Osteoblast (primary cell): ENCODE measurements around the gene RFX2. TPM values are rescaled to one million over a fixed set of nuclear protein-coding genes. Genes with fewer than 3 reads are reported as not detected.

Source experiments
- DNase-seq: peaks from one replicate; pipeline ENCODE4 v3.0.0; 2011; ENCODE audit warnings: low spot score, mixed read lengths; ENCODE audit not compliant: insufficient read length; ENCODE audit errors: missing footprints
- H2AFZ ChIP-seq: 2 replicates; pipeline ENCODE4 v1.6.0; 2011; ENCODE audit warnings: mild to moderate bottlenecking, low read length
- H3K27ac ChIP-seq: 2 replicates; pipeline ENCODE4 v1.5.1; 2011; ENCODE audit warnings: mild to moderate bottlenecking, low read depth, low read length, moderate library complexity
- H3K27me3 ChIP-seq: 2 replicates; pipeline ENCODE4 v1.6.0; 2012; ENCODE audit warnings: mild to moderate bottlenecking, control low read depth, inconsistent platforms, low read length, moderate library complexity; ENCODE audit not compliant: insufficient read depth
- H3K36me3 ChIP-seq: 2 replicates; pipeline ENCODE4 v1.5.1; 2011; ENCODE audit warnings: mild to moderate bottlenecking, low read length, control low read depth, moderate library complexity; ENCODE audit not compliant: insufficient read depth
- H3K4me1 ChIP-seq: 2 replicates; pipeline ENCODE4 v1.5.1; 2011; ENCODE audit warnings: mild to moderate bottlenecking, low read length, control low read depth, moderate library complexity; ENCODE audit not compliant: insufficient read depth
- H3K4me2 ChIP-seq: 2 replicates; pipeline ENCODE4 v1.6.0; 2011; ENCODE audit warnings: mild to moderate bottlenecking, low read length; ENCODE audit not compliant: insufficient read depth
- H3K4me3 ChIP-seq: fragments of 200-600 bp; sonication (generic); 3 replicates; pipeline ENCODE4 v1.5.1; 2012; ENCODE audit warnings: mild to moderate bottlenecking, low read length, inconsistent platforms; ENCODE audit not compliant: insufficient read depth
- H3K79me2 ChIP-seq: 2 replicates; pipeline ENCODE4 v1.6.0; 2012; ENCODE audit warnings: mild to moderate bottlenecking, low read length, control low read depth, inconsistent platforms; ENCODE audit not compliant: insufficient read depth
- H3K9me3 ChIP-seq: 2 replicates; pipeline ENCODE4 v1.5.1; 2011; ENCODE audit warnings: low read depth, low read length, control low read depth
- H4K20me1 ChIP-seq: 2 replicates; pipeline ENCODE4 v1.6.0; 2012; ENCODE audit warnings: mild to moderate bottlenecking, low read length, control low read depth; ENCODE audit not compliant: insufficient read depth
- CTCF ChIP-seq: IDR thresholded peaks from 2 replicates; pipeline ENCODE4 v1.5.1; 2011; ENCODE audit warnings: mild to moderate bottlenecking, low read depth, low read length, moderate library complexity; ENCODE audit errors: extremely low read depth
- total RNA-seq: library from RNA; depleted of rRNA; stranded (reverse); fragments of >200 nt; gene quantifications from 2 replicates; pipeline ENCODE4 v1.2.3, GENCODE V29; 2012

Gene RFX2
- total RNA-seq, 1 donor, result 6.2 TPM

GRCh38 chr19:6005321-6006069, 104.8 kb downstream of the RFX2 start:
- Histone ChIP-seq H2AFZ (no peak overlapping the region), H3K27ac (no peak overlapping the region), H3K4me3 (no peak overlapping the region), H3K9me3 (no peaks in the 10 kb centered on the region), H4K20me1 (no peaks in the 10 kb centered on the region), H3K4me2 (no peak overlapping the region), H3K4me1 (no peaks in the 10 kb centered on the region), H3K27me3 (no peaks in the 10 kb centered on the region), H3K36me3 (no peaks in the 10 kb centered on the region), H3K79me2 (no peaks in the 10 kb centered on the region)
- TF ChIP-seq CTCF, result no peak
- DNase-seq, result peak; percentile 58

DNA sequence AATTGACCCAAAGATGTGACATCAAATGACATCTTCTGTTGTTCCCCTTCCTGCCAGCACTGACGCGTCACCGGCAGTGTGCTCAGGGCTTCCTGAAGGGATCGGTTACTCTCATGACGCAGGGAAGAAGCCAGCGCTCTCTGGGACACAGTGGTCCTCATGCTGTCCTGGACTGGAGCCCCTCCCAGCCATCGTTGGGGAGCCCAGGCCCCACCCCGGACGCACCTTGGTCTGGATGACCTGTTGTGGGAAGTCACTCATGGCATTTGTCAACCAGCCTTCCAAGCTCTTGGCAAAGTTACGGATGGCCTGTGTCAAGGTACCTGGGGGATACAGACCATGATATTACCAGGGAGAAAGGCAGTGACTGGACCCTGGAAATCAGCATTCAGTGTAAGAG, 106.3 kb downstream of the RFX2 start:
- peak; percentile 38 for DNase-seq
- H3K27ac ChIP-seq, result no peak overlapping the region
- no peak for TF ChIP-seq CTCF
- no peaks in the 10 kb centered on the region for H3K9me3 ChIP-seq
- no peak overlapping the region for H3K4me2 ChIP-seq
- H4K20me1 ChIP-seq, result no peaks in the 10 kb centered on the region
- H3K79me2 ChIP-seq, result no peaks in the 10 kb centered on the region
- no peaks in the 10 kb centered on the region for H3K27me3 ChIP-seq
- H3K36me3 ChIP-seq, result no peaks in the 10 kb centered on the region
- no peak overlapping the region for H3K4me3 ChIP-seq
- no peaks in the 10 kb centered on the region for H3K4me1 ChIP-seq
- H2AFZ ChIP-seq, result no peak overlapping the region

GRCh38 chr19:6002591-6002990, 107.7 kb downstream of the RFX2 start:
- no peaks in the 10 kb centered on the region for H3K9me3 ChIP-seq
- no peak for TF ChIP-seq CTCF
- no peaks in the 10 kb centered on the region for H3K79me2 ChIP-seq
- no peaks in the 10 kb centered on the region for H3K27me3 ChIP-seq
- no peaks in the 10 kb centered on the region for H3K4me1 ChIP-seq
- peak; percentile 21 for DNase-seq
- H3K4me2 ChIP-seq, result no peak overlapping the region
- no peaks in the 10 kb centered on the region for H3K36me3 ChIP-seq
- no peak overlapping the region for H3K4me3 ChIP-seq
- H4K20me1 ChIP-seq, result no peaks in the 10 kb centered on the region
- H3K27ac ChIP-seq, result no peak overlapping the region
- no peak overlapping the region for H2AFZ ChIP-seq

- Histone ChIP-seq H3K4me2 (no peak overlapping the region), H3K4me1 (no peaks in the 10 kb centered on the region), H3K27ac (no peak overlapping the region)
These were observed 110.0 kb downstream of the RFX2 start for GRCh38 chr19:6000228-6000847.

More at GRCh38 chr19:6000228-6000847, 110.0 kb downstream of the RFX2 start:
- DNase-seq, result peak; percentile 22
- H3K79me2 ChIP-seq, result no peaks in the 10 kb centered on the region
- no peak overlapping the region for H2AFZ ChIP-seq
- TF ChIP-seq CTCF, result no peak
- no peaks in the 10 kb centered on the region for H3K36me3 ChIP-seq
- H3K9me3 ChIP-seq, result no peaks in the 10 kb centered on the region
- no peaks in the 10 kb centered on the region for H4K20me1 ChIP-seq
- H3K27me3 ChIP-seq, result no peaks in the 10 kb centered on the region
- H3K4me3 ChIP-seq, result no peak overlapping the region
